B cell (primary cell): ENCODE measurements around the gene PPP1R14D. TPM values are rescaled to one million over a fixed set of nuclear protein-coding genes. Genes with fewer than 3 reads are reported as not detected.

Experiments used
- ATAC-seq: fragments of 200-7000 bp; cut with Tn5 transposase; one replicate; pipeline ENCODE4 v1.10.0; 2021; ENCODE audit warnings: low read depth, mild to moderate bottlenecking, moderate number of reproducible peaks, moderate library complexity
- CTCF ChIA-PET: fragments of 350-600 bp; sonication (Branson Sonifier 250); formaldehyde crosslinking; loops from one replicate; lab custom pipeline; 2021; ENCODE audit warnings: antibody characterized with exemption, inconsistent platforms; lab: Charles Lee
- POLR2A ChIA-PET: fragments of 350-600 bp; sonication (Branson Sonifier 250); formaldehyde crosslinking; loops from one replicate; lab custom pipeline; 2021; ENCODE audit warnings: antibody characterized with exemption; lab: Charles Lee
- DNase-seq: peaks from one replicate; pipeline ENCODE4 v3.0.0; 2013
- H2AFZ ChIP-seq: 2 replicates; pipeline ENCODE4 v1.6.1; 2012; ENCODE audit warnings: mild to moderate bottlenecking, low read depth, low read length; ENCODE audit not compliant: insufficient read depth, poor library complexity, severe bottlenecking
- H3K27ac ChIP-seq, 2 donors: 1 replicate in 1 of 2; 2 replicates in 1 of 2; pipeline ENCODE4 v1.5.1; 2012 to 2013; ENCODE audit warnings: low read length in 2 of 2, mild to moderate bottlenecking in 2 of 2, moderate library complexity in 1 of 2
- H3K27me3 ChIP-seq, 4 experiments: fragments of 200-600 bp in 1 of 4; sonication (generic) in 1 of 4; replicated peaks in 1 of 4; 1 replicate in 2 of 4; 2 replicates in 2 of 4; pipeline versions ENCODE4 v1.6.1 to v1.7.0; 2013 to 2016; ENCODE audit warnings: low read length in 3 of 4, mild to moderate bottlenecking in 2 of 4, mixed read lengths in 1 of 4, moderate library complexity in 1 of 4; ENCODE audit not compliant: insufficient read depth in 4 of 4, control insufficient read depth in 3 of 4; ENCODE audit errors: control extremely low read depth in 1 of 4
- H3K36me3 ChIP-seq, 2 experiments: replicated peaks in 1 of 2; 1 replicate in 1 of 2; 2 replicates in 1 of 2; pipeline versions ENCODE4 v1.6.1 to v1.7.1; 2013; ENCODE audit warnings: low read length in 1 of 2; ENCODE audit not compliant: insufficient read depth in 2 of 2, control insufficient read depth in 1 of 2; ENCODE audit errors: control extremely low read depth in 1 of 2, extremely low read depth in 1 of 2
- H3K4me1 ChIP-seq, 2 donors: fragments of 200-600 bp in 1 of 2; sonication (generic) in 1 of 2; 1 replicate in 1 of 2; 2 replicates in 1 of 2; pipeline versions ENCODE4 v1.5.1 to v1.6.1; 2013 to 2017; ENCODE audit warnings: low read length in 2 of 2; ENCODE audit not compliant: control insufficient read depth in 2 of 2, insufficient read depth in 2 of 2
- H3K4me2 ChIP-seq: replicated peaks from 2 replicates; pipeline ENCODE3; 2012; ENCODE audit warnings: mild to moderate bottlenecking, low read depth, low read length; ENCODE audit not compliant: poor library complexity, severe bottlenecking
- H3K4me3 ChIP-seq, 5 experiments: fragments of 200-600 bp in 1 of 5; sonication (generic) in 1 of 5; 1 replicate in 3 of 5; 2 replicates in 2 of 5; pipeline versions ENCODE4 v1.5.1 to v1.7.0; 2011 to 2016; ENCODE audit warnings: low read length in 4 of 5, mild to moderate bottlenecking in 4 of 5, low read depth in 2 of 5, control low read depth in 1 of 5, moderate library complexity in 1 of 5; ENCODE audit not compliant: insufficient read depth in 1 of 5; ENCODE audit errors: control extremely low read depth in 1 of 5, extremely low read depth in 1 of 5
- H3K79me2 ChIP-seq: fragments of 200-600 bp; sonication (generic); one replicate; pipeline ENCODE4 v1.6.0; 2016; ENCODE audit warnings: low read length; ENCODE audit not compliant: control insufficient read depth, insufficient read depth
- H3K9ac ChIP-seq: fragments of 200-600 bp; sonication (generic); 2 replicates; pipeline ENCODE4 v1.6.1; 2017; ENCODE audit warnings: mild to moderate bottlenecking, low read length, moderate library complexity
- H3K9me3 ChIP-seq, 3 donors: one replicate each; pipeline versions ENCODE4 v1.6.1 to v1.7.1; 2013; ENCODE audit warnings: low read length in 2 of 3; ENCODE audit not compliant: control insufficient read depth in 2 of 3, insufficient read depth in 1 of 3; ENCODE audit errors: control extremely low read depth in 1 of 3
- H4K20me1 ChIP-seq: 2 replicates; pipeline ENCODE4 v1.6.0; 2012; ENCODE audit warnings: mild to moderate bottlenecking, low read length; ENCODE audit not compliant: insufficient read depth, control insufficient read depth, poor library complexity, severe bottlenecking
- H3K27ac Mint-ChIP-seq: one replicate; pipeline ENCODE4 v1.8.0; 2021; ENCODE audit warnings: mixed read lengths
- H3K27me3 Mint-ChIP-seq: one replicate; pipeline ENCODE4 v1.8.0; 2021; ENCODE audit warnings: mixed read lengths
- H3K4me1 Mint-ChIP-seq: one replicate; pipeline ENCODE4 v1.8.0; 2021; ENCODE audit warnings: mixed read lengths
- H3K4me3 Mint-ChIP-seq: one replicate; pipeline ENCODE4 v1.8.0; 2021; ENCODE audit warnings: mixed read lengths
- H3K9me3 Mint-ChIP-seq: one replicate; pipeline ENCODE4 v1.8.0; 2022; ENCODE audit warnings: mixed read lengths; ENCODE audit not compliant: insufficient read depth
- CTCF ChIP-seq: fragments of 200-600 bp; IDR thresholded peaks from one replicate; pipeline ENCODE4 v1.8.0; 2022; ENCODE audit warnings: antibody characterized with exemption, mild to moderate bottlenecking
- EZH2 ChIP-seq: IDR thresholded peaks from 2 replicates; pipeline ENCODE4 v1.6.1; 2012; ENCODE audit warnings: borderline replicate concordance, low read depth, mild to moderate bottlenecking, moderate library complexity, low read length; ENCODE audit not compliant: insufficient read depth, poor library complexity, severe bottlenecking
- WGBS: methylation state at CpG from one replicate; pipeline ENCODE4 v1.1.5; 2013; ENCODE audit warnings: missing lambda C conversion rate; ENCODE audit not compliant: insufficient coverage; 5-methylcytosine and 5-hydroxymethylcytosine counted together
- intact Hi-C: fragments of 100-400 bp; cut with micrococcal nuclease; formaldehyde crosslinking; loops from one replicate; pipeline ENCODE4 v1.10.0; 2022
- polyA plus RNA-seq: library from polyadenylated mRNA; depleted of rRNA; stranded (reverse); fragments of >200 nt; gene quantifications from 2 replicates; pipeline ENCODE4 v1.2.3, GENCODE V29; 2012
- total RNA-seq, 2 donors: library from RNA; stranded (reverse); fragments of 120-200 nt in 1 of 2; gene quantifications; 1 replicate in 1 of 2; 2 replicates in 1 of 2; pipeline versions ENCODE4 v1.2.3 to v1.2.4, GENCODE V29; 2013 to 2022

The PPP1R14D gene
- total and polyA plus RNA-seq, 2 donors (not counting 1 experiment from before 2014, with no cell fraction given), result 0.19 TPM; not detected in 1

- Histone ChIP-seq H2AFZ (no peak overlapping the region), H3K79me2 (no peaks in the 10 kb centered on the region), H3K27ac (peak overlapping the region; percentile 51 to 71), H3K27me3 (no peaks in the 10 kb centered on the region), H3K9ac (peak overlapping the region; percentile 6), H3K9me3 (no peaks in the 10 kb centered on the region), H3K36me3 (no peaks in the 10 kb centered on the region), H3K4me3 (no peak overlapping the region), H3K4me1 (peaks cover 34 to 38% of the 10 kb centered on the region in 2 donors), H4K20me1 (peaks cover 4% of the 10 kb centered on the region), H3K4me2 (peak overlapping the region; percentile 80)
- Mint-ChIP-seq H3K4me3 (peak overlapping the region; percentile 21), H3K27ac (peak overlapping the region; percentile 83), H3K4me1 (peaks cover 37% of the 10 kb centered on the region), H3K27me3 (no peaks in the 10 kb centered on the region), H3K9me3 (no peaks in the 10 kb centered on the region)
- DNase-seq (no peak), ATAC-seq (no peak)
- TF ChIP-seq CTCF (no peak), EZH2 (no peak)
- CTCF ChIA-PET, result interaction anchor here (1.0 to 4.8 kb wide), 3 partner anchors 11 to 56 kb away, joined by 4 to 52 read pairs (median 7); partner anchors contain the start of gene VPS18
- POLR2A ChIA-PET, result no interaction called here
- intact Hi-C loops, result no loop called here
These were observed 18.3 kb upstream of the PPP1R14D start for GRCh38 chr15:40846841-40847222.

GRCh38 chr15:40845511-40846284, 17.2 kb upstream of the PPP1R14D start:
- Histone ChIP-seq H3K27ac (peak overlapping the region in 1 of 2 donors; percentile 71), H3K27me3 (no peaks in the 10 kb centered on the region), H3K4me2 (peak overlapping the region; percentile 80), H3K36me3 (no peaks in the 10 kb centered on the region), H3K4me1 (peaks cover 34 to 38% of the 10 kb centered on the region in 2 donors), H2AFZ (no peak overlapping the region), H3K79me2 (no peaks in the 10 kb centered on the region), H3K4me3 (no peak overlapping the region), H4K20me1 (peaks cover 4% of the 10 kb centered on the region), H3K9ac (no peak overlapping the region), H3K9me3 (no peaks in the 10 kb centered on the region)
- H3K27me3 Mint-ChIP-seq, result no peaks in the 10 kb centered on the region
- intact Hi-C loops, result no loop called here
- 92% methylated on average over 7 of the region's 8 CpGs for WGBS
- ATAC-seq (no peak), DNase-seq (no peak)
- CTCF ChIA-PET, result interaction anchor here (2.0 to 2.9 kb wide), 2 partner anchors 13 to 48 kb away, joined by 7 to 32 read pairs; partner anchors contain the start of gene VPS18
- H3K27ac Mint-ChIP-seq, result peak overlapping the region; percentile 67
- POLR2A ChIA-PET, result no interaction called here
- H3K9me3 Mint-ChIP-seq, result no peaks in the 10 kb centered on the region
- peak overlapping the region; percentile 59 for H3K4me3 Mint-ChIP-seq
- peaks cover 37% of the 10 kb centered on the region for H3K4me1 Mint-ChIP-seq
- TF ChIP-seq CTCF (no peak), EZH2 (no peak)
